ENCODE results near the gene SOX6. TPM values are rescaled to one million over a fixed set of nuclear protein-coding genes. Genes with fewer than 3 reads are reported as not detected.

SOX6 gene
- total RNA-seq, 6 experiments from 2014 or later = 3.3 to 16.1 (median 7.8) TPM

DNA sequence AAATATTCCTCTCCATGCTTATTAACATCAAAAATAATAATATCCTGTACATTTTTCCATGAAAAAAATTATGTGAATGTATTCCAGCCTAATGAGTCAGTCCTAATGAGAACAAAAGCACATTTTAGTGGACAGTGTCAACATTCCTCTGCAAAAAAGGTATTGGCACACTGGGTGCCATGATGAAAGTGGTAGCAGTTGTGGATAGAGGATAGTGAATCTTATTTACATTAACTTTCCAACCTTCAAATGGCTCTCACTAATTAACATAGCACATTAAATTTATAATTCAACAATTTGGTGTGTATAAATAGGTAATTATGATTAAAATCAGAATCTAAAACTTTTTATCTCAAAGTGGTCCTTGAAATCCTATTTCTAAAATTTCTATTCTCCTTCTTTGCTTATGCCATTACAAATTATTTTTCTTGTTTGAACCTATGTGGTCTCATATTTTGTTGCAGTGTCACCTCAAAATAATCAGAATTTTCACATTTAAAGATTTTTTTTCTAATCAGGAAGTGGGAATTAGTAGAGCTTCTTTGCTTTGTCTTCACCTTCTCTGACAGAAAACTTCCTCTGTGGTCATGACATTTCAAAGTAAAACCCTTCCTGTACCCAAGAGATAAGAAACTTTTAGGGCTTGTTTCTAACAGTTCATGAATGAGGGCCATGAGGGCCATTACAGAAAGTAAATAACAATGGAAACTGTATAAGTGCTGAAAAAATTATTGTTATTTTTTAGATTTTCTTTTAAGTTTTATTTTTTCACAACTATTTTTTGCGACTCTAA, 18.7 kb downstream of the SOX6 start:
- ATAC-seq (no peak), DNase-seq (no peak)
- Histone ChIP-seq H3K27ac (no peak overlapping the region), H3K27me3 (no peaks in the 10 kb centered on the region), H3K36me3 (no peaks in the 10 kb centered on the region), H3K4me1 (no peaks in the 10 kb centered on the region), H3K9me3 (no peaks in the 10 kb centered on the region), H3K4me3 (no peak overlapping the region)
- intact Hi-C loops (cut with DNase I) = no loop called here
- TF ChIP-seq, protein P1, sequence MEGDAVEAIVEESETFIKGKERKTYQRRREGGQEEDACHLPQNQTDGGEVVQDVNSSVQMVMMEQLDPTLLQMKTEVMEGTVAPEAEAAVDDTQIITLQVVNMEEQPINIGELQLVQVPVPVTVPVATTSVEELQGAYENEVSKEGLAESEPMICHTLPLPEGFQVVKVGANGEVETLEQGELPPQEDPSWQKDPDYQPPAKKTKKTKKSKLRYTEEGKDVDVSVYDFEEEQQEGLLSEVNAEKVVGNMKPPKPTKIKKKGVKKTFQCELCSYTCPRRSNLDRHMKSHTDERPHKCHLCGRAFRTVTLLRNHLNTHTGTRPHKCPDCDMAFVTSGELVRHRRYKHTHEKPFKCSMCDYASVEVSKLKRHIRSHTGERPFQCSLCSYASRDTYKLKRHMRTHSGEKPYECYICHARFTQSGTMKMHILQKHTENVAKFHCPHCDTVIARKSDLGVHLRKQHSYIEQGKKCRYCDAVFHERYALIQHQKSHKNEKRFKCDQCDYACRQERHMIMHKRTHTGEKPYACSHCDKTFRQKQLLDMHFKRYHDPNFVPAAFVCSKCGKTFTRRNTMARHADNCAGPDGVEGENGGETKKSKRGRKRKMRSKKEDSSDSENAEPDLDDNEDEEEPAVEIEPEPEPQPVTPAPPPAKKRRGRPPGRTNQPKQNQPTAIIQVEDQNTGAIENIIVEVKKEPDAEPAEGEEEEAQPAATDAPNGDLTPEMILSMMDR (IDR thresholded peaks at IDR 0.05) = no peak
- no peak for TF ChIP-seq POLR2A (IDR thresholded peaks at IDR 0.05)
- 86% methylated on average over 1 of the region's 1 CpG for WGBS (ENCODE audit: insufficient coverage, low coverage, low lambda C conversion rate, missing lambda C conversion rate)

DNA sequence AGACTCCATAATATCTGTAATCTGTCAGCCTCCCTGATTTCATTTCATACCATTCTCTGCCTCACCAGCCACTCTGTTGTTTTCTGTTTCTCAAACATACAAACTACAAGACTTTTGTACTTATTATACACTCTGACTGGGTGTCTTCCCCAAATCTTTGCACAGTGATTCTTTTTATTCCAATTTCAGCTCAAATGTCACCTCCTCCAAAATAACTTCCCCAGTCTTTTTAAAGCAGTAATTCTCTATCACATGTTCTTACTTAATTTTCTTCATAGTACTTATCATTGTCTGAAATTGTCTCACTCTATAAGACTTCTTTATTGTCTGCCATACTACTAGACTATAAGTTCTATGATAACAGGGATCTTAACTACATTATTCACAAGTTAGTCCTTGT, 19.6 kb downstream of the SOX6 start:
- no peaks in the 10 kb centered on the region for H3K4me1 ChIP-seq
- H3K9me3 ChIP-seq = no peaks in the 10 kb centered on the region
- H3K27me3 ChIP-seq = no peaks in the 10 kb centered on the region
- TF ChIP-seq, protein P1 (IDR thresholded peaks at IDR 0.05) = no peak
- TF ChIP-seq POLR2A (IDR thresholded peaks at IDR 0.05) = no peak
- no peak for ATAC-seq
- no peak for DNase-seq
- no peak overlapping the region for H3K27ac ChIP-seq
- H3K4me3 ChIP-seq = no peak overlapping the region
- intact Hi-C loops (cut with DNase I) = no loop called here
- H3K36me3 ChIP-seq = no peaks in the 10 kb centered on the region

DNA sequence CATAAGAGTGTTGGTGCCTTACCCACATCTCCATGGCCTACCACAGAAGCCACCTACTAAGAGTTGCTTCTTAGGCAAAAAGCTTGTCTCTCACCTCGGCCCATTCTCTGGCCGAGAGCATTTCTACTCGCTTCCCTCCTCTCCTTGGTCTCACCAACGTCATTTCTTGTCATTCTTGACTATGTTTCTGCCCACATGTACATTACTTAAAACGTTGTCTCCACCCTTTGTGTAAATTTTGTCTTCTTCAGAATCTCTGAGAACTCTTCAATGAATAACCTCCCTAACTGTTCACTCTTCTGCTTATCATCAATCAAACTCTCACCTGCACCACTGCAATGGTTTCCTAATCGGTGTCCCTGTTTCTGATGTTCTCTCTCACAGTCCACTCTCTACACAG, 20.1 kb downstream of the SOX6 start:
- intact Hi-C loops (cut with DNase I) = no loop called here
- DNase-seq (no peak), ATAC-seq (no peak)
- no peak for TF ChIP-seq POLR2A (IDR thresholded peaks at IDR 0.05)
- no peaks in the 10 kb centered on the region for H3K36me3 ChIP-seq
- no peak overlapping the region for H3K27ac ChIP-seq
- no peak overlapping the region for H3K4me3 ChIP-seq
- 60% methylated on average over 5 of the region's 6 CpGs for WGBS (ENCODE audit: insufficient coverage, low coverage, low lambda C conversion rate, missing lambda C conversion rate)
- H3K4me1 ChIP-seq = no peaks in the 10 kb centered on the region
- no peaks in the 10 kb centered on the region for H3K27me3 ChIP-seq
- no peaks in the 10 kb centered on the region for H3K9me3 ChIP-seq

DNA sequence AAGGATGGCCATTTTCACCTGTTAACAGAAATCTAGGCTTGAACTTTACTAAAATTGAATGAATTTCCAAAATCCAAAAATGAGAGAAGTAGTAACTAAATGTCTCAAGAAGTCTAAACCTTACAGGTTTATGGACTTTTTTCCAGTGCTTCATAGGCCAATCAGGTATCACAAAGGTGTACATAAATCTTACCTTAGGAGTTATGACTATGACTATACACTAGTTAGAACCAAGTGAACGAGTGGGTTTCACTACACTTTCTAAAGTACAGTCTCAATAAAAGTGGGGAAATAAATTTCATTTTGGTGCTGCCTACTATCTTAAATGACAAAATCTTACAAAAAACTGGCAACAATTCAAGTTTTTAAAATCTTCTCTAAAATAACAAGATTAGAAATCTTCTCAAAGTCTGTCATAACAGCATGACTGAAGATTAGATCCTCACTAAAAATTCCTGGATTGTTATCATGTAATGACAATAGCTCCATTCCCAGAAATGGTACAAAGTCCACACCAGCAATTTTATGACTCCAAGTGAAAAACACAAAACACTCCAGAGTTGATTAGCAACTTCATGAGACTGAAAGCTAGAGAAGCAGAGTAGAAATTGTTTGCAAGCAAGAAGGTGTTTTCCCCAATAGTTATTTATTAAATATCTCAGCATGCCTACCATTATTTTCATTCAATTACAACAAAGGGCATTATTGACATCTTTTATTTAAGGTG, 20.9 kb downstream of the SOX6 start:
- 53% methylated on average over 1 of the region's 1 CpG for WGBS (ENCODE audit: insufficient coverage, low coverage, low lambda C conversion rate, missing lambda C conversion rate)
- TF ChIP-seq POLR2A (IDR thresholded peaks at IDR 0.05) = no peak
- TF ChIP-seq, protein P1 (IDR thresholded peaks at IDR 0.05) = no peak
- ATAC-seq (peak in 2 of 4 donors; percentile 44 to 53), DNase-seq (no peak)
- no peak overlapping the region for H3K27ac ChIP-seq
- H3K27me3 ChIP-seq = no peaks in the 10 kb centered on the region
- H3K4me1 ChIP-seq = no peaks in the 10 kb centered on the region
- no peaks in the 10 kb centered on the region for H3K36me3 ChIP-seq
- H3K4me3 ChIP-seq = no peak overlapping the region
- H3K9me3 ChIP-seq = no peaks in the 10 kb centered on the region
- intact Hi-C loops (cut with DNase I) = no loop called here

DNA sequence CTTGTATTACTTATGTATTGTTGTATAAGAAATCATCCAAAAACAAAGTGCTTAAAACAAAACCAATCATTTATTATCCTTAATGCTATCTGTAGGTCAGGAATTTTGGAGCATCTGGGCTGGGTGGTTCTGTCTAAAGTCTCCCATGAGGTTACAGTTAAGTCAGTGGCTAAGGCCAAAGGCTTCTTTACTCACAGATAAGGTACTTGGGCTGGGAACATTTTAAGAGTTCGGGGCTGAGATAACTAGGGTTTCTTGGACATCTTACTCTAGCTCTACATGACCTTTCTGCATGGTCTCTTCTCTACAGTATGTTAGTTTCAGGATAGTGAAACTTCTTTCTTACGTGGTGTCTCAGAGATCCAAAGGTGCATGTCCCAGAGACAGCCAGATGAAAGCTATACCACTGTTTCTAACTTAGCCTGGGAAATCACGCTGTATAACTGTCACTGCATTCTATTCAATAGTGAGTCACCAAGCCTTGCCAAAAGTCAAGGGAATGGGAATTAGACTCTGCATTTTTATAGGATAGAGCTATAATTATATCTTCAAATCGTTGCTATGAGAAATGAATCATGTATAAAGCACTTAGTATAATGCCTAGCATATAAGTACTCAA, 29.6 kb downstream of the SOX6 start:
- ATAC-seq = no peak
- no peaks in the 10 kb centered on the region for H3K4me1 ChIP-seq
- TF ChIP-seq POLR2A (IDR thresholded peaks at IDR 0.05) = no peak
- TF ChIP-seq, protein P1 (IDR thresholded peaks at IDR 0.05) = no peak
- H3K27ac ChIP-seq = no peak overlapping the region
- no peaks in the 10 kb centered on the region for H3K27me3 ChIP-seq
- no peak for DNase-seq
- no peak overlapping the region for H3K4me3 ChIP-seq
- intact Hi-C loops (cut with DNase I) = no loop called here
- no peaks in the 10 kb centered on the region for H3K36me3 ChIP-seq
- WGBS (ENCODE audit: insufficient coverage, low coverage, low lambda C conversion rate, missing lambda C conversion rate) = 68% methylated on average over 4 of the region's 4 CpGs
- H3K9me3 ChIP-seq = no peaks in the 10 kb centered on the region

All from right lobe of liver (tissue), 6 donors.